NCI-H774 (cell line): ENCODE measurements around the gene TRIP10.

Experiments
- DNase-seq: peaks from one replicate; lab custom pipeline; 2025; lab: John Stamatoyannopoulos, UW

The TRIP10 gene

GRCh38 chr19:6728346-6728745 lies 11.1 kb upstream of the TRIP10 start:
- DNase-seq: no peak

- no peak for DNase-seq
These were observed 9.8 kb upstream of the TRIP10 start for GRCh38 chr19:6729573-6730152.

GRCh38 chr19:6730153-6730804 lies 9.2 kb upstream of the TRIP10 start:
- no peak for DNase-seq

GRCh38 chr19:6730941-6731670 lies 8.4 kb upstream of the TRIP10 start:
- no peak for DNase-seq

GRCh38 chr19:6731822-6732221 lies 7.7 kb upstream of the TRIP10 start:
- DNase-seq: no peak

- DNase-seq: no peak
These were observed 6.6 kb upstream of the TRIP10 start for GRCh38 chr19:6732803-6733337.

GRCh38 chr19:6733338-6734095 lies 6.0 kb upstream of the TRIP10 start:
- DNase-seq: no peak

GRCh38 chr19:6734096-6734696 lies 5.3 kb upstream of the TRIP10 start:
- no peak for DNase-seq

GRCh38 chr19:6735181-6735911 lies 4.1 kb upstream of the TRIP10 start:
- no peak for DNase-seq

- no peak for DNase-seq
These were observed 3.1 kb upstream of the TRIP10 start for GRCh38 chr19:6736169-6736916.

- no peak for DNase-seq
These were observed 2.6 kb upstream of the TRIP10 start for GRCh38 chr19:6736917-6737283.

GRCh38 chr19:6737284-6737872 lies 2.1 kb upstream of the TRIP10 start, which contains the start of gene GPR108:
TSS of gene GPR108 (minus strand) at chr19:6737580. CDS start at chr19:6737576, 4 bp downstream.
- DNase-seq: peak; percentile 99

GRCh38 chr19:6737873-6738786 lies 1.4 kb upstream of the TRIP10 start:
- DNase-seq: peak; percentile 41

GRCh38 chr19:6738787-6739389 lies 592 bp upstream of the TRIP10 start:
- peak; percentile 54 for DNase-seq

GRCh38 chr19:6739883-6740588 lies 556 bp downstream of the TRIP10 start:
- DNase-seq: no peak

- DNase-seq: peak; percentile 12
These were observed 1.3 kb downstream of the TRIP10 start for GRCh38 chr19:6740589-6741343.

- DNase-seq: no peak
These were observed 3.6 kb downstream of the TRIP10 start for GRCh38 chr19:6743066-6743465.
